HG03097 (cell line): Measurements from ENCODE around the gene NECTIN2.
"Not testable (repeated sequence)": the region's sequence is repeated elsewhere in the genome, so short reads cannot be mapped to it uniquely, and the experiment has no call there.

Experiments used
- ATAC-seq: cut with Tn5 transposase; IDR thresholded peaks from one replicate; pipeline ENCODE4 v1.9.1; 2021; ENCODE audit not compliant: unreplicated experiment, low FRiP score

Gene NECTIN2

DNA sequence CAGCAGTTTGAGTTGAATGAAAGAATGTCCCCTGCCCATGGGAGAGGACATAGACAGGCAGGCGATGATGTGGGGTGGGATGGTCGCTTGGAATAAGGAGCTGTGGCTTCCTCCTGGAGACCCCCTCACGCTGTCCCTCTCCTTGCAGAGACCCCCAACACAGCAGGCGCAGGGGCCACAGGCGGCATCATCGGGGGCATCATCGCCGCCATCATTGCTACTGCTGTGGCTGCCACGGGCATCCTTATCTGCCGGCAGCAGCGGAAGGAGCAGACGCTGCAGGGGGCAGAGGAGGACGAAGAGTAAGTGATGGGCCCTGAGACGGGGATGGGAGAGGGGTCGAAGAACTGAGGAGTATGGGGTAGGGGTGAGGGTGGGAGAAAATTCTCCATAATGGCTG lies 36.0 kb downstream of the NECTIN2 start:
- no peak for ATAC-seq

DNA sequence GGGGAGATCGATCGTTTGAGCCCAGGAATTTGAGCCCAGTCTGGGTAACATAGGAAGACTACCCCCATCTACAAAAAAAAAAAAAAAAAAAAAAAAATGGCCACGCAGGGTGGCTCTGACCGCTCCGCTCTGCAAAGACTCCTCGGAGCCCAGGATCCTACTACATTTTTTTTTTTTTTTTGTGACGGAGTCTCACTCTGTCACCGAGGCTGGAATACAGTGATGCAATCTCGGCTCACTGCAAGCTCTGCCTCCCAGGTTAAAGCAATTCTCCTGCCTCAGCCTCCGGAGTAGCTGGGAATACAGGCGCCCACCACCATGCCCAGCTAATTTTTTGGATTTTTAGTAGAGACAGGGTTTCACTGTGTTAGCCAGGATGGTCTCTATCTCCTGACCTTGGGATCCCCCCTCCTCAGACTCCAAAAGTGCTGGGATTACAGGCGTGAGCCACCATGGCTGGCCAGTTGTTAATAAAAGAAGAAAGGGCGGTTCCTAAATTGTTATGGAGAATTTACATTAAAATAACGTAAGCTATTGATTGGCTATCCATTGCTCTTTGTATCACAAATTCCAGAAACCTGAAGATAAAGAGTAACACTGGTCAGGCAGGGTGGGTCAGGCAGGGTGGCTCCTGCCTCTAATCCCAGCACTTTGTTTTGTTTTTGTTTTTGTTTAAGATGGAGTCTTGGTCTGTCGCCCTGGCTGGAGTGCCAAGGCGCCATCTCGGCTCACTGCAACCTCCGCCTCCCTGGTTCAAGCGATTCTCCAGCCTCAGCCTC lies 36.7 kb downstream of the NECTIN2 start:
- ATAC-seq, result not testable (repeated sequence)

DNA sequence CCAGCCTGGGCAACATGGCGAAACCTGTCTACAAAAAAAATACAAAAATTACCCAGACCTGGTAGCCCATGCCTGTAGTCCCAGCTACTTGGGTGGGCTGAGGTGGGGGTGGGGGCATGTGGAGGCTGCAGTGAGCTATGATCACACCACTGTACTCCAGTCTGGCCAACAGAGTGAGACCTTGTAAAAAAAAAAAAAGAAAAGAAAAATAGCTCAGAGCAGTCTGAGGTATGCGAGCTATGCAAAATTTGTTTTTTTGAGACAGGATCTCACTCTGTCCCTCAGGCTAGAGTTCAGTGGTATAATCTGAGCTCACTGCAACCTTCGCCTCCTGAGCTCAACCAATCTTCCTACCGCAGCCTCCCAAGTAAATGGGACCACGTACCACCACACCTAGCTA lies 37.8 kb downstream of the NECTIN2 start:
- ATAC-seq, result no peak

- no peak for ATAC-seq
Measured at GRCh38 chr19:44884566-44884965, 38.5 kb downstream of the NECTIN2 start.

DNA sequence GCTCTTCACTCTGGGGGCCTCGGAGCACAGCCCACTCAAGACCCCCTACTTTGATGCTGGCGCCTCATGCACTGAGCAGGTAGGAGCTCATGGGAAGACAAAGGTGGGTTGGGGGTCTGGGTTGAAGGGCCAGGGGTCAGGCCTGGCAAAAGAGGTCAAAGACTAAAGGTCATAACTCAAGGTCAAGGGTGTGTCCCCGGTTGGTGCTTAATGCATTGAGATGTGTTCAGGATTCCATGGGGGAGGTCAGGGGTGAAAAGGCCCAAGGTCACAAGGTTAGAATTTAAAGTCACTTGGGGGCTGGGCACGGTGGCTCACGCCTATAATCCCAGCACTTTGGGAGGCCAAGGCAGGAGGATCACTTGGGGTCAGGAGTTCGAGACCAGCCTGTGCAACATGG lies 40.0 kb downstream of the NECTIN2 start:
- ATAC-seq, result no peak

- ATAC-seq, result no peak
Measured at GRCh38 chr19:44887648-44888047, 41.6 kb downstream of the NECTIN2 start.

DNA sequence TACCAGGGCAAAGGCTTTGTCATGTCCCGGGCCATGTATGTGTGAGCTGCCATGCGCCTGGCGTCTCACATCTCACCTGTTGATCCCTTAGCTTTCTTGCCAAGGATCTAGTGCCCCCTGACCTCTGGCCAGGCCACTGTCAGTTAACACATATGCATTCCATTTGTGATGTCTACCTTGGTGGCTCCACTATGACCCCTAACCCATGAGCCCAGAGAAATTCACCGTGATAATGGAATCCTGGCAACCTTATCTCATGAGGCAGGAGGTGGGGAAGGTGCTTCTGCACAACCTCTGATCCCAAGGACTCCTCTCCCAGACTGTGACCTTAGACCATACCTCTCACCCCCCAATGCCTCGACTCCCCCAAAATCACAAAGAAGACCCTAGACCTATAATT lies 42.2 kb downstream of the NECTIN2 start:
- not testable (repeated sequence) for ATAC-seq

GRCh38 chr19:44889830-44890365 lies 43.8 kb downstream of the NECTIN2 start:
- ATAC-seq, result no peak

GRCh38 chr19:44890366-44891015 lies 44.4 kb downstream of the NECTIN2 start:
- ATAC-seq, result peak; percentile 86

- ATAC-seq, result peak; percentile 54
Measured at GRCh38 chr19:44891016-44891882, 45.2 kb downstream of the NECTIN2 start, which contains the start of gene TOMM40. TSS of gene TOMM40 (plus strand) at chr19:44891254. CDS start at chr19:44891416, 162 bp downstream.

DNA sequence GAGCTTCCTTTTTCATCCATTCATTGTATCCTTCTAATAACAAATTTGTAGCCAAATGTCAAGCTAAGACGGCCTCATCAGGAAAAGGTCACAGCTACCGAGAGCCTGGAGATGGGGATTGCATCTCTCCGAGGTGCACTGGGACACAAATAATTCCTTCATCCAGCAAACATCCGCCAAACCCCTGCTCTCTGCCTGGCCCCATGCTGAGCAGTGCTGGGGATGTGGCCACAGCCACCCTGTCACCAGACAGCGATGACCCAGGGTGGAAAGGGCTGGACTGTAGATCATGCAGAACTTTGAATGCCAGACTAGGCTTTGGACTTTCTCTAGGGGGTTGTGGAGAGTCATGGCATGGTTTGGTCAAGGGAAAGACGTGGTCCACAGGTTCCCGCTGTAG lies 46.8 kb downstream of the NECTIN2 start:
- no peak for ATAC-seq

- no peak for ATAC-seq
Measured at GRCh38 chr19:44893332-44894051, 47.4 kb downstream of the NECTIN2 start.

GRCh38 chr19:44894052-44894400 lies 47.9 kb downstream of the NECTIN2 start:
- ATAC-seq, result no peak

- no peak for ATAC-seq
Measured at GRCh38 chr19:44894946-44895345, 48.8 kb downstream of the NECTIN2 start.

DNA sequence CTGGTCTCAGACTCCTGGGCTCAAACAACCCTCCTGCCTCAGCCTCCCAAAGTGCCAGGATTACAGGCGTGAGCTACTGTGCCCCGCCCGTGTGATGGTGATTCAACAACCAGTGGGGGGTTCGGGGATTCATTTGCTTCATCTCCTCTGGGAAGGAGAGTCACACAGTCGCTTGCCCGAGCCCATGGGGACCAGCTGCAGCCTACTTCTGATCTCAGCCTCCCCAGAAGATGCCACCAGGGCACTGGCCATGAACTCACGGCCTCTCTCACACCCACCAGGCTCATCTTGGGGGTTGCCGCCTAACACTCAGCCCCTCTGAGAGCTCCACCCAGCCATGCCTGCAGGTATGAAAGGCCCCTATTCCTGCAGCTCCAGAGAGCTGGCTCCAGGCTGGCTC lies 51.7 kb downstream of the NECTIN2 start:
- ATAC-seq, result no peak

- no peak for ATAC-seq
Measured at GRCh38 chr19:44900328-44901244, 54.5 kb downstream of the NECTIN2 start.

DNA sequence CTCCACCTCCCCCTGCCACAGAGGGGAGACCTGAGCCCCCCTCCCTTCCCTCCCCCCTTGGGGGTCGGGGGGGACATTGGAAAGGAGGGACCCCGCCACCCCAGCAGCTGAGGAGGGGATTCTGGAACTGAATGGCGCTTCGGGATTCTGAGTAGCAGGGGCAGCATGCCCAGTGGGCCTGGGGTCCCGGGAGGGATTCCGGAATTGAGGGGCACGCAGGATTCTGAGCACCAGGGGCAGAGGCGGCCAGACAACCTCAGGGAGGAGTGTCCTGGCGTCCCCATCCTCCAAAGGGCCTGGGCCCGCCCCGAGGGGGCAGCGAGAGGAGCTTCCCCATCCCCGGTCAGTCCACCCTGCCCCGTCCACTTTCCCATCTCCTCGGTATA lies 57.1 kb downstream of the NECTIN2 start:
- no peak for ATAC-seq

DNA sequence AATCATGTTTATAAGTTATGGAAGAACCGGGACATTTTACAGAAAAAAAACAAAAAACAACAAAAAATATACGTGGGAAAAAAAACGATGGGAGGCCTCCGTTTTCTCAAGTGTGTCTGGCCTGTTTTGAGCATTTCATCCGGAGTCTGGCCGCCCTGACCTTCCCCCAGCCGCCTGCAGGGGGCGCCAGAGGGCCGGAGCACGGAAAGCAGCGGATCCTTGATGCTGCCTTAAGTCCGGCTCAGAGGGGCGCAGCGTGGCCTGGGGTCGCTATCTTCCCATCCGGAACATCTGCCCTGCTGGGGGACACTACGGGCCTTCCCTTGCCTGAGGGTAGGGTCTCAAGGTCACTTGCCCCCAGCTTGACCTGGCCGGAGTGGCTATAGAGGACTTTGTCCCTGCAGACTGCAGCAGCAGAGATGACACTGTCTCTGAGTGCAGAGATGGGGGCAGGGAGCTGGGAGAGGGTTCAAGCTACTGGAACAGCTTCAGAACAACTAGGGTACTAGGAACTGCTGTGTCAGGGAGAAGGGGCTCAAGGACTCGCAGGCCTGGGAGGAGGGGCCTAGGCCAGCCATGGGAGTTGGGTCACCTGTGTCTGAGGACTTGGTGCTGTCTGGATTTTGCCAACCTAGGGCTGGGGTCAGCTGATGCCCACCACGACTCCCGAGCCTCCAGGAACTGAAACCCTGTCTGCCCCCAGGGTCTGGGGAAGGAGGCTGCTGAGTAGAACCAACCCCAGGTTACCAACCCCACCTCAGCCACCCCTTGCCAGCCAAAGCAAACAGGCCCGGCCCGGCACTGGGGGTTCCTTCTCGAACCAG lies 57.7 kb downstream of the NECTIN2 start:
- ATAC-seq, result no peak
